ENCODE data around the gene NMNAT1.
"Not testable (repeated sequence)": the region's sequence is repeated elsewhere in the genome, so short reads cannot be mapped to it uniquely, and the experiment has no call there.

Gene NMNAT1

DNA sequence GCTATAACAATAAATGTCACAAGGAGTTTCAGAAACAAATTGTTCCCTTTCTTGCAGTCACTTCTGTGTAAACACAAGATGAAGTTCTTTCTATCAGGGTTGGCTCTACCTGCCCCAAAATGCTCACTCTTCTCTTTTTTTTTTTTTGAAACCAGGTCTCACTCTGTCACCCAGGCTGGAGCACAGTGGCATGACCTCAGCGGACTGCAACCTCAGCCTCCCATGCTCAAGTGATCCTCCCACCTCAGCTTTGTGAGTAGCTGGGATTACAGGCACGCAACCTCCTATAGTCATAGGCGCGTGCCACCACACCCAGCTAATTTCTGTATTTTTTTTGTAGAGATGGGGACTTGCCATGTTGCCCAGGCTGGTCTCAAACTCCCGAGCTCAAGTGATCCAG lies 22.7 kb upstream of the NMNAT1 start:
- no peak for DNase-seq (ENCODE audit: low read depth)

DNA sequence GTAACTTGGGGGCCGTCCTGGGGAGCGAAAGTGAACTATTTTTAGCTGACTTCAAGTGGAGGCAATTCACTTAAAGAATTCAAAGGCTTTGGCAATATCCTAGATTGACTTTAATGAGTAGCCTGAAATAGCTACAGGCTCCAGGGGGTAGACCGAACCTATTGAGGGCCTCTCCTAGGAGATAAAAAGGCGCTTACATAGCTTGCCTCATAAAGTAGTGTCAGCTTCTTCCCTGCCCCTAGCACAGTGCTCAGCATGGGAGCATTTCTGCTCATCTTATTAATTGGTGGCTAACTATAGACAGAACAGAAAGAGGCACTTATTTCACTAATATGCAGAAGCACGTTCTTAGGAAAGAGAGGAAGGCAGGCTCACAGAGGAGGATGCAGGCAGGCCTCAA lies 20.9 kb upstream of the NMNAT1 start:
- no peak for DNase-seq (ENCODE audit: low read depth)

DNA sequence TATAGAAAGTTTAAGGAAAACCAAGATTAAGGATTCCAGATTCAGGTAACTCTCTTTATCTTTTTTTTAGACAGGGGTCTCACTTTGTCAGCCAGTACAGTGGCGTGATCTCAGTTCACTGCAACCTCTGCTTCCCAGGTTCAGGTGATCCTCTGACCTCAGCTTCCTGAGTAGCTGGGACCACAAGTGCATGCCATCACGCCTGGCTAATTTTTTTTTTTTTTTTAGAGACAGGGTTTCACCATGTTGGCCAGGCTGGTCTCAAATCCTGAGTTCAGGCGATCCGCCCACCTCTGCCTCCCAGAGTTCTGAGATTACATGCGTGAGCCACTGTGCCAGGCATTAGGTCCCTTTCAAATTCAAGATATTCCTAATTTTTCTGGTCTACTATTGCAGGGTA lies 16.0 kb upstream of the NMNAT1 start:
- DNase-seq (ENCODE audit: low read depth), result no peak

DNA sequence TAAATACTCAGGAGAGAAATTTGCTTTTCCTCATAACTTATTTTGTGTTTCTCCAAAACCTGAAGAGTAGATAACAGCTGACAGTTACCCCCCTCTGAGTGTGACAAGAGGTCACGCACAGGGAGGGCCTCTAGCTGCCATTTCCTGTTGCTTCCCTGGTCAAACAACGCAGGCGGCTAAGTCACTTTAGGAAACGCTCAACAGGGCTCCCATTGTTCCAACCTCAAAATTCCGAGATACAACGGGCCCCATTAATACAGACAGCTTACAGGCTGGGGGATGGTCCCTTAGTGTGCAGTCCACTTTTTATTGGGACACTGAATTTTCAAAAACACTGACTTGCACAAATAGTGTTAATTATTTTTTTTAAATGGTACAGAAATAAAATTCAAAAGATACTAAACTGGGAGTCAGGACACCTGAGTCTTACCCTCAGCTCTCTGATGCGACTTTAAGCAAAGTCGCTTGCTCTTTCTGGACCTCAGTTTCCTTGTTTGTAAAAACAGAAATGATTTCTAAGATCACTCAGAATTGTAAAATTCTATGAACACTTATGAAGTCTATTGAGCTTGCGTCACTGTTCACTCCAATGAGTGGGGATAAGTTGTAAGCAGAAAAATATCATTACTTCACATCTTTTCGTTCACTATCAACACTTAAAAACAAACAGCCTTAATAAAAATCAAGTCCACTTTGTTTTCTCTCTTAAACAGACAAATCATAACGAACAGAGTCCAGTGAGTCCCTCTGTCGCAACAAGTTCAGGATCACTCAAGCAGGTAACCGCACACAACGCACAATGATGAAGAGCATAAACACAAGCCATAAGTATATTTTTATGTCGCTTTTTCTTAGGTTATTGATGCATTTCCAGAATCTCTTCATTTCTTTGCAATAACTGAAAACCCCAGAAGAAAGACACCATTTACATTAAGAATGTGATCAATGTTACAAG lies 13.6 kb upstream of the NMNAT1 start:
- DNase-seq (ENCODE audit: low read depth), result no peak

DNA sequence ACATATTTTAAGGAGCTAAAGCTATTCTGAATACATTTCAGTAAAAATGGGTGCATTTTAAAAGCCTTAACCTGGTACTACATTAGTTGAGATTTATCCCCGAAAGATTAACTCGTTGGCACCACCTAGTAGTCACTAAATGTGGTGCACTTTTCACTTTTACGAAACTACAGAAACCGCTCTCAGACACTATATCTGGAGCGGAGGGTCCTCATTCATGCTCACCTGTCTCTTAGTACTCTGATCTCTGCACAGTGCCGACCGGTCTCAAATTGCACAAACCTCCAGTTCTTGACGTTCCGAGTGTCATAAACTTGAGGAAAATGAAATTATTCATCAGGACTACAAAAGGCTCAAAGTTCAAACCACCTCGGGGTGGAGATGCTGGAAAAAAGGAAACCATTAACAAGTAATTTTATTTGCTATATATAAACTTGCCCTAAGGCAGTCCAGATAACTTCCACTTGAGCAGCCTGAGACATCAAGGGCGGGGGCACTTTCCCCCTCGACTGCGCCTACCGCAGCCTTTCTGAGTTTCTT lies 806 bp upstream of the NMNAT1 start:
- no peak for DNase-seq (ENCODE audit: low read depth)

DNA sequence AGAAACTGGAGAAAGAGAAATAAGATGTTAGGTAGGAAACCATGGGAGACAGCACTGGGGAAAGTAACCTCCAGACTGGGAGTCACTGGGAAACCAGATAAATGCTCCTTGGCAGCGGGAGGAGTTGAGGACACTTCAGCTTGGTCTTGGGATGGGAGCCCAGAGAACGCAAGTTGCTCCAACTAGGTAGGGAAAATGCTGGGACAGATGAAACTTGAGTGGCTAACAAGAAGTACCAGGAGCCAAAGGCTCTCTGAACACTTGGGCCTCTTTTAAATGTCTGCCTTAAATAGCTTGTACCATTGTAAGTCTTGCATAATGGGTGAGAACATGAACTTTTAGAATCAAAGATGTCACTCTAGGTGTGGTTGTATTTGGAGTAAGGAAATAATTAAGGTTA lies 3.0 kb downstream of the NMNAT1 start:
- DNase-seq (ENCODE audit: low read depth), result no peak

DNA sequence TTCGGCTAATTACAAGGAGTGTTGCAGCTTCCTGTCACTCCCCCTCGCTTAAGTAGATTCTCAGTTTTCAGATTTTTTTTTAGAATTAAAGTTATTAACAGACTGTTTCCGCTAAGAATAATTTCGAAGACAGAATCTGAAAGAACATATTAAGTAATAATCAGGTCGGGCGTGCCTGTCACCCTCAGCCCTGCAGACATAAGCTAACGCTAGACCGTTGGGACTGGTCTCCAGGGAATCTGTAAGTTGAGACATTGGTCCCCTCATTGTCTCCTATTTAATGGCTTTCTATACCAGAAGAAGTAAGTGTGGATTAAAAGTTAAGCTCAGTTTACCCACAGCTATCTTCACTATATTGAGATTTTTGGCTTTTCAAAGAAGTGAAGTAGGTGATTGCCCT lies 14.5 kb downstream of the NMNAT1 start:
- DNase-seq (ENCODE audit: low read depth), result no peak

DNA sequence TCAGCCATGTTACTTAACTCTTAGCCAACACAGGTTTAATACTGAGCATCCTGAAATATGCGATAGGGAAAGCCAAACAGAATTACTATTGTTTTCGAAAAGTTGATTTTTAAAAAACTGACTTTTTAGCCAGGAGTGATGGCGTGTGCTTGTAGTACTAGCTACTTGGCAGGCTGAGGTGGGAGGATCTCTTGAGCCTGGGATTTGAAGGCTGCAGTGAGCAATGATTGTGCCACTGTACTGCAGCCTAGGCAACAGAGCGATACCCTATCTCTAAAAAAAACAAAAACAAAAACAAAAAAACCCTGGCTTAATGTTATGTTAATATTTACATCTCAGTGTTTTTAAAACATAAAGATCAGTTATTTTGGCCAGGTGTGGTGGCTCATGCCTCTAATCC lies 16.7 kb downstream of the NMNAT1 start:
- no peak for DNase-seq (ENCODE audit: low read depth)

DNA sequence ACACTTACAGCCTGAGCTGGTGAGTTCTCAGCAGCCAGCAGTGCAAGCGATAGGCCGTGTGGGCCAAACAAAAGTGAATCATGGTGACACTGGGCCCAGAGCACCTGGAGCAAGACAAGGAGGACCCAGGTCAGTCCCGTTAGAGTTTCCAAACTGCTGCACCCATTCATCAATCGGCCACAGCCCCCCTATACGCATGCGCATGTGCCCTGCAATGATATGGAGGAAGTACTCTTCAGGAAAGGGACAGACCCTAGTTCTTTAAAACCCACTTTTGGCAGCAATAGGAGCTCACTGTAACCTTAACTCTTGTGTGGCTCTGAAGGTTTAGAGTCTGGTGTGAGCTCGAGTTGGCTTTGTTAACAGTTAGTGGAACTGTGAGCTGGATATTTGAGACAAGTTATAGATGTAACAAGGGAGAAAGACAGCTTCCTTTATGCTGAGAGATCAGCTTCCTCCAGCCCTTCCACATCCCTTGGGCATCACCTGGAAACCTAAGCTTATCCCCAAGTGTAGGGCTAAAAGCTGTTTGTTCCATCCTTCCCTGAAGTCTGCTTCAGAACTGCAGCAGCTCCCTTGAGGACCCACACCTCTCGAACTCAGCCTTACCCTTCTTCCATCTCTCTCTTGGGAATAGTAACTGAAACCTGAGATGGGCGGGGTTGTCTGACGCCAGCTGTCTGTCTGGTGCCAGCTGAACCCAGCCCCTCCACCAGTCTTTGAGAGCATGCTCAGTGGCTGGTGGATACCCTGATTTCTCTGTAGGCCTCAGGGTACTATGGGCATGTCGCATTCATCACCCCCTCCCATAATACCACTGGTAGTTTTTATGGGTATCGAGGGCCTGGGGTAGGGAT lies 17.7 kb downstream of the NMNAT1 start:
- DNase-seq (ENCODE audit: low read depth), result no peak

DNA sequence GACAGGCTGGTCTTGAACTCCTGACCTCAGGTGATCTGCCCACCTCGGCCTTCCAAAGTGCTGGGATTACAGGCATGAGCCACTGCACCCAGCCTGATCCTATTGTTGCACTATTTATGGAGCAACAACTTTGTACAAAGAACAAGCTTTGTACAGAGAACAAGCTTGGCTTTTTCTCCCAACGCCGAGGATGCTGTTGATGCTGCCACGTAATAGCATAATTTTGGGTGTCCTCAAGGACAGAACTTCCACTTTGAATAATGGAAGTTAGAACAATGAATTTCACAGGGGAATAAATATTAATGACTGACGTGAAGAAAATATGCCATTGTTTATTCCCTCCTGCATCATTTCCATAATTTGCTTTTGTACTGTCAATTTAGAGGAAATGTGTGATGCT lies 41.0 kb downstream of the NMNAT1 start:
- DNase-seq (ENCODE audit: low read depth), result no peak

DNA sequence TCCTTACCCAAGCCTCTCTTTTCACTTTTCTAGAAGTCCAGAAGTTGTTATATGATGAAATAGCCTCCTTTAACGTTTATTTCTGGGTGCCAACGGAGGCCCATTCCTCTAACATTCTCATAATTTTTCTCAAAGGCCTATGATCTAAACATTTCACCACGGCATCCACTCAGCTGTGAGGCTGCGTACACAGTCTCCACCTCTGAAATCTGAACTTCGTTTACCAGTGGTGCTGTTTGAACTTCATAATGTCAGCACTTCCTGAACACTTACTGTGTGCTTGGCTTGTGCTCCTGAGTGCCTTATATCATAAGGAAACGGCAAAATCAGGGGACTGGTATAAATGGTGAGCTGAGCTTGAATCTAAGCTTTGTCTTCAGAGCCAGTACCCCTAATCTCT lies 41.7 kb downstream of the NMNAT1 start:
- no peak for DNase-seq (ENCODE audit: low read depth)

DNA sequence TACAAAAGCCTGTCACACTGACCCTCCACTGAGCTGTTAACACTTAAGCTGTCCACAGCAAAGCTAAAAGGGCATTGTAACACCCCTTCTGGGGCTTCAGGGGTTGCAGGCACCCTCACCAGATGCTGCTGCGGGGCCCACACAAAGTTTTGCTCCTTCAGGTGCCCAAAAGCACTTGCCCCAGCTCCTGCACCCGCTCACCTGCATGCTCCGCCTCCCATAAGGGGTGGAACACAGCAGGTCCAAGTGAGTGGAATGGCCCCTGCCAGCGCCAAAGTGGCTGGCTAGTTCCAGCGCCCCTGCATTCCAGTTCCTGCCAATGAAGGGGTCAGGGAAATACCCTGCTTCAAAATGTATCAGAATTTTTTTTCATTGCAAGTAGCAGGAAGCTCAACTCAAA lies 46.5 kb downstream of the NMNAT1 start:
- no peak for DNase-seq (ENCODE audit: low read depth)

DNA sequence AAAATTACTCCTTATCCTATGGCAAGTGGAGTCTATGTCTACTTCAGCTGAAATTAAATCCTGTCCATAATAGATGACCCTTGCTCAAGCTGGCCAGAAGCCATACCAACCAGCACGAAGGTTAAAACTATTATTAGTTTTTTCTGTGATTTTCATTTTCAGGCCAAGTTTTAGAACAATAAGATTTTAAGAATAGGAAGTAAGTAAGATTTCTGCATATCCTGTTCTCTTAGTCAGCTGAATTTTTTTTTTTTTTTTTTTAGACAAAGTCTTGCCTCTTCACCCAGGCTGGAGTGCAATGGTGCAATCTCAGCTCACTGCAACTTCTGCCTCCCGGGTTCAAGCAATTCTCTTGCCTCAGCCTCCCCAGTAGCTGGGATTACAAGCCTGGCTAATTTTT lies 47.7 kb downstream of the NMNAT1 start:
- no peak for DNase-seq (ENCODE audit: low read depth)

DNA sequence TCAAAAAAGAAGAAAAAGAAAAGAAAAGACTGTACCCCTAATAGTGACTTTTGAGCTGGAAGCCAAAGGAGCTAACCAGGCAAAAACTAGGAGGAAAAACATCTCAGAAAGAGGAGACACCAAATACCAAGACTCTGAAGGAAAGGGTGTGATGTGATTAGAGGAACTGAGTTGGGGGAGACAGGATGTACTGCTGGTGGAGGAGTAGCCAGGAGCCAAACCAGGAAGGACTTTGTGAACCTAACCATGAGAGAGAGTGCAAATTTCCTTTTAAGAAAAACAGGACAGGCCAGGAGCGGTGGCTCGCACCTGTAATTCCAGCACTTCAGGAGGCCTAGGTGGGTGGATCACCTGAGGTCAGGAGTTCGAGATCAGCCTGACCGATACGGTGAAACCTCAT lies 49.6 kb downstream of the NMNAT1 start:
- no peak for DNase-seq (ENCODE audit: low read depth)

DNA sequence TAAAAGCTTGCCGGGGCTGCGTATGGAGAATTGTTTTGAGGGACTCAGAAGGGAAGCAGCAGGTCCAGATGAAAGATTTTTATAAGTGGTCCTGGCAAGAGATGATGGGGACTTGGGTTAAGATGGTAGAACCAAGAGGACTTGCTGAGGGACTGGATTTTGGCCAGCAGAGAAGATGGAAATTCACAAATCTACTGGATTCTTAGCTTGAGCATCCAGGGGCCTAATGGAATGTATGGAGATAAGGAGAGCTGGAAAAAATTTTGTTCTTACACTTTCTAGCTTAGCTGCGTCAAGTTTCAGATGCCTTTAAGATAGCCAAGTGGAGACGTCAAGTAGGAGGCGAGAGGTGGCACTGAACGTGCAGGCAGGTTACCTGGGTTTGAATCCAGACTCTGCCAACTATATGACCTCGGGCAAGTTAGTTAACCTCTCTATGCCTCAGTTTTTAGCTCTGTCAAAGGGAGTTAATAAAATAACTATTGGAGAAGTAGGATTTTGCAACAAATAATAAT lies 50.3 kb downstream of the NMNAT1 start:
- no peak for DNase-seq (ENCODE audit: low read depth)

DNA sequence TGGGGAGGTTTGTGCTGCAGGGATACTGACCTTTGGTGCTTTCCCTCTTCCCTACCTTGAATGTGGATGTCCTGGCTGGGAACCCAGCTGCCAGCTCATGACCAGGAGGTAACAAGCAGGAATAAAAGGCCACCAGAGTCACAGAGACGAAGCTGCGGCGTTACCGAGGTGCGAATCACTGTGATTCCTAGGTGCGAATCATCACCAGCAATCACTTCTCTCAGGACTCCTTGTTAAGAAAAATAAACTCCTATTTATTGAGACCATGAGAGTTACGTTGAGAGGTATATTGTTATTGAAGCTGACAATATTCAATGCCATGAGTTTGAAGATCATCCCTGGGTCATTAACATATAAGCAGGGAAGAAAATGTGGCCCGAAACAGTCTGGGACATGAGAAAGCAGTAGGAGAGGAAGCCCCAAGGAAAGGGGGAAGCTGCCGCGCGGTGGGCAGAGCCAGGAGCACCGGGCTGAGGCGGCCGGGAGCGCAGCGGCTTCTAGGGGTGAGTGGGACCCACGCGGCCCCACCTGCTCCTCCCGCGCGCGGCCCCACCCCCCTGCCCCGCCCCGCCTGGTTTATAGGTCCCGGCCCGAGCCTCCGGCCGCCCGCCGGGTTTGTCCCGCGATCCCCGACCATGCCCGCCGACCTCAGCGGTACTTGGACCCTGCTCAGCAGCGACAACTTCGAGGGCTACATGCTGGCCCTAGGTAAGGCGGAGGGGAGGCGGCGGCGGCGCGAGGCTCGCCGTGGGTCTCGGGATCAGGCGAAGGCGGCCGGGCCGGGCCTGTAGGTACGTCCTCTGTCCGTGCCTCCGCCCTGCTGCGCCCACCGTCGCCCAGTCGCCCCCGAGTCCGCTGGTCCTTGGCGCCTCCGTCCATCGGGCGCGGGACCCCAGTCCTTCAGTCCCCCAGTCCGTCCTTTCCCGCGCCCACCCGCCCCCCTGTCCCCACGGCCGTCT lies 53.6 kb downstream of the NMNAT1 start, which contains the start of gene RBP7:
Gene RBP7 (plus strand): TSS at position 605 of the 959 bp plus-strand sequence. CDS start 31 bp downstream, at position 636.
- DNase-seq (ENCODE audit: low read depth), result no peak

DNA sequence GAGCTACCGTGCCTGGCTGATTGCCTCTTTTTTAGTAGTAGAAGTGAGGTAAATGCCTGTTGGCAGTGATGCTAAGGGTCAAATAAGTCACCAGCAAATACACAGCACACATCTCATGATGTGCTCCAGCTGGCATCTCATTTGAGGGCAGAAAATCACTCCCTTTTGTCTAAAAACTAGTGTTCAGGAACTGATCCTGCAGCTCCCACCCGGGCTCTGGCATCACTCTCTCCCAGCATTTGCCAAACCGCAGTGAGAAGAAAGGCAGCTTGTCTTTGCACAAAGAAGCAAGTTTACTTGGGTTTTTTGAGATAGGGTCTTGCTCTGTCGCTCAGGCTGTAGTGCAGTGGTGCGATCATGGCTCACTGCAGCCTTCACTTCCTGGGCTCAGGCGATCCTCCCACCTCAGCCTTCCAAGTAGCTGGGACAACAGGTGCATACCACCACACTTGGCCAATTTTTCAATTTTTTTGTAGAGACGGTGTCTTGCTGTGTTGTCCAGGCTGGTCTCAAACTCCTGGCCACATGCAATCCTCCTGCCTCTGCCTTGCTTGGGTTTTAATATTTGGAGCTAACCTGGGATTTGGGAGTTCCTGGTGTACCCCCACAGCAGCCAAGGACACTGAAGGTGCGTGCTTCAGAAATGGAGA lies 57.9 kb downstream of the NMNAT1 start:
- DNase-seq (ENCODE audit: low read depth), result no peak

DNA sequence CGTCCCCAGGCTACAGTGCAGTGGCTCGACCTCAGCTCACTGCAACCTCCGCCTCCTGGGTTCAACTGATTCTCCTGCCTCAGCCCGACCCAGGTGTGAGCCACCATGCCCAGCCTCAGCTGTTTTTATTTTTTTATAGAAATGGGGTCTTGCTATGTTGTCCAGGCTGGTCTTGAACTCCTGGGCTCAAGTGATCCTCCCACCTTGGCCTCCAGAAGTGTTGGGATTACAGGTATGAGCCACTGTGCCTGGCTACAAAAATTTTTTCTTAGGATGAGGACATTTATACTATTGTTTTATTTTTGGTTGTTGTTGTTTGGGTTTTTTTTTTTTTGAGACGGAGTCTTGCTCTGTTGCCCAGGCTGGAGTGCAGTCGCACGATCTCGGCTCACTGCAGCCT lies 62.0 kb downstream of the NMNAT1 start:
- DNase-seq (ENCODE audit: low read depth), result not testable (repeated sequence)

DNA sequence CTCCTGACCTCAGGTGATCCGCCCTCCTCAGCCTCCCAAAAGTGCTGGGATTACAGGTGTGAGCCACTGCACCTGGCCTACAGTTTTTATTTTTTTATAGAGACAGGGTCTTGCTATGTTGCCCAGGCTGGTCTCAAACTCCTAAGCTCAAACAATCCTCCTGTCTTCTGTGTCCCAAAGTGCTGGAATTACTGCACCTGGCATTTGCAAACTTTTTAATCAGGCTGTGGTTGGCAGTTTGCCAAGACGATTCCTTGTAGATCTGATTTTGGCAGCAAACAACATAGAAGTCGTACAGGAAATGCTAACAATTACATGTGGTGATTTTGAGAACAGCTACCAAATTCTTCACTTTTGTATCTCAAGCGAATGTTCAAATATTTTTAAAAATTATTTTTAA lies 63.9 kb downstream of the NMNAT1 start:
- DNase-seq (ENCODE audit: low read depth), result no peak

DNA sequence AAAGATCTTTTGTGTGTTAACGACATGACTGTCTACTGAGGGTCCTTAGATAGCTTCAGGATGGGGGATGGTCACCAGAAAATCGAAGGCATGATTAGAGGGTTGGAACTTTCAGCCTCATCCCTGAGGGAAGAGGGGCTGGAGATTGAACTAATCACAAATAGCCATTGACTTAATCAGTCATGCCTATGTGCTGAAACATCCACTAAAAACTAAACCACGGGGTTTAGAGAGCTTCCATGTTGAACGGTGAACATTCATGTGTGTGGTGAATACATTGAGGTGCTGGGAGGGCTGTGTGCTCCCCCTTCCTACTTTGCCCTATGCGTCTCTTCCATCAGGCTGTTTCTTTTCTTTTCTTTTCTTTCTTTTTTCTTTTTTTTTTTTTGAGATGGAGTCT lies 70.7 kb downstream of the NMNAT1 start:
- DNase-seq (ENCODE audit: low read depth), result no peak

DNA sequence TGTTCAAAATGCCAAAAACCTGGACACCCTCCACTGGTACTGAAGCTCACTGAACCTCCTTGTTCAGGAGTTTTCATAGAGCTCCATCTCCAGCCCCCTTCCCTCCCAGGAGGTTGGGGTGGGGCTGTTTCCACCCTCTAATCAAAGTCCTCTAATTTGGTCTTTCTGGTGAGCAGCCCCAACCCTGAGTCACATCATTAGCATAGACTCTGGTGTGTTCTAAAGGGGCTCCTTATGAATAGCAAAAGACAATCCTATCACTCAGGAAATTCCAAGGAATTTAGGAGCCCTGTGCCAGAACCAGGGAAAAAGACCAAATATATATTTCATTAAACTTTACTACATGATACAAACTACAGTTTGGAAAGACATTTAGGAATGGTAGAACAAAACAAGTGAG lies 76.3 kb downstream of the NMNAT1 start:
- no peak for DNase-seq (ENCODE audit: low read depth)
